H1 (cell line): ENCODE measurements around the gene TIGIT. TPM values are rescaled to one million over a fixed set of nuclear protein-coding genes. Genes with fewer than 3 reads are reported as not detected.
A peak's percentile ranks its signal among the peaks of the same experiment; 100 is the strongest.

ENCODE experiments used
- CTCF ChIA-PET: fragments of 300-600 bp; sonication (Branson Sonifier 250); formaldehyde crosslinking; loops from one replicate; lab custom pipeline; 2021; ENCODE audit not compliant: partially characterized antibody; lab: Charles Lee
- POLR2A ChIA-PET: fragments of 300-600 bp; sonication (Branson Sonifier 250); formaldehyde crosslinking; loops from one replicate; lab custom pipeline; 2021; ENCODE audit warnings: inconsistent platforms; ENCODE audit not compliant: partially characterized antibody; lab: Charles Lee
- DNase-seq, 2 experiments: peaks; one replicate each; pipeline versions ENCODE4 v3.0.0 to v3.0.0-alpha.2; 2010 to 2022; ENCODE audit warnings: low spot score in 2 of 2, low read depth in 1 of 2, mixed read lengths in 1 of 2
- FAIRE-seq: peaks from 2 replicates; lab custom pipeline; 2011; peaks lifted over from hg19 to GRCh38; lab: Jason Lieb, UNC
- H2AFZ ChIP-seq: 2 replicates; pipeline ENCODE4 v1.8.1; 2012; ENCODE audit warnings: low read length, inconsistent platforms
- H2AK5ac ChIP-seq: 2 replicates; pipeline ENCODE4 v1.6.1; 2013; ENCODE audit warnings: low read depth, low read length
- H2BK120ac ChIP-seq: replicated peaks from 2 replicates; pipeline ENCODE3; 2013; ENCODE audit warnings: low read depth, low read length, inconsistent platforms
- H2BK12ac ChIP-seq: 2 replicates; pipeline ENCODE4 v1.6.1; 2013; ENCODE audit warnings: low read depth, low read length
- H2BK15ac ChIP-seq: 2 replicates; pipeline ENCODE4 v1.6.1; 2013; ENCODE audit warnings: low read length
- H2BK20ac ChIP-seq: 2 replicates; pipeline ENCODE4 v1.6.1; 2013; ENCODE audit warnings: low read length
- H2BK5ac ChIP-seq: 2 replicates; pipeline ENCODE4 v1.6.1; 2013; ENCODE audit warnings: low read depth, low read length
- H3K14ac ChIP-seq: 2 replicates; pipeline ENCODE4 v1.6.1; 2013; ENCODE audit warnings: inconsistent platforms; ENCODE audit not compliant: insufficient read length
- H3K18ac ChIP-seq: 2 replicates; pipeline ENCODE4 v1.6.1; 2013; ENCODE audit warnings: low read length; ENCODE audit errors: extremely low read depth
- H3K23ac ChIP-seq: 2 replicates; pipeline ENCODE4 v1.6.1; 2013; ENCODE audit warnings: inconsistent platforms; ENCODE audit not compliant: insufficient read length
- H3K23me2 ChIP-seq: 2 replicates; pipeline ENCODE4 v1.6.1; 2013; ENCODE audit warnings: low read depth, low read length
- H3K27ac ChIP-seq: 2 replicates; pipeline ENCODE4 v1.6.1; 2011; ENCODE audit warnings: low read depth, low read length, inconsistent platforms
- H3K27me3 ChIP-seq, 4 experiments: replicated peaks in 1 of 4; 1 replicate in 1 of 4; 2 replicates in 3 of 4; pipeline versions ENCODE4 v1.6.1 to v1.8.1; 2011 to 2013; ENCODE audit warnings: low read length in 3 of 4, mild to moderate bottlenecking in 3 of 4, inconsistent platforms in 2 of 4, mixed read lengths in 2 of 4, moderate library complexity in 1 of 4; ENCODE audit not compliant: control insufficient read depth in 3 of 4, insufficient read depth in 3 of 4; ENCODE audit errors: extremely low read depth in 1 of 4
- H3K36me3 ChIP-seq, 4 experiments: 2 replicates each; pipeline versions ENCODE4 v1.6.1 to v1.8.1; 2011 to 2013; ENCODE audit warnings: mild to moderate bottlenecking in 4 of 4, low read length in 3 of 4, moderate library complexity in 2 of 4, control low read depth in 1 of 4, inconsistent platforms in 1 of 4; ENCODE audit not compliant: insufficient read depth in 4 of 4, control insufficient read depth in 2 of 4
- H3K4ac ChIP-seq: replicated peaks from 2 replicates; pipeline ENCODE3; 2013; ENCODE audit warnings: low read length, low read depth, mixed read lengths, inconsistent platforms; ENCODE audit not compliant: insufficient read length
- H3K4me1 ChIP-seq, 4 experiments: replicated peaks in 1 of 4; 1 replicate in 1 of 4; 2 replicates in 3 of 4; pipeline versions ENCODE4 v1.6.1 to v1.8.1; 2011 to 2013; ENCODE audit warnings: low read length in 3 of 4, inconsistent platforms in 2 of 4, mixed read lengths in 1 of 4; ENCODE audit not compliant: insufficient read depth in 4 of 4, control insufficient read depth in 3 of 4
- H3K4me2 ChIP-seq, 2 experiments: 2 replicates each; pipeline versions ENCODE4 v1.6.1 to v1.8.1; 2011 to 2013; ENCODE audit warnings: low read depth in 2 of 2, low read length in 2 of 2, control low read depth in 1 of 2, inconsistent platforms in 1 of 2, mild to moderate bottlenecking in 1 of 2; ENCODE audit not compliant: insufficient read depth in 1 of 2
- H3K4me3 ChIP-seq, 4 experiments: fragments of 200-600, 300-600 bp in 1 of 4; sonication (generic), shearing (Covaris generic), sonication (Bioruptor Twin) in 1 of 4; 2 replicates each; pipeline versions ENCODE4 v1.5.1 to v1.8.1; 2011 to 2016; ENCODE audit warnings: low read length in 4 of 4, low read depth in 3 of 4, control low read depth in 2 of 4, inconsistent platforms in 2 of 4, mild to moderate bottlenecking in 2 of 4, mixed read lengths in 1 of 4, moderate library complexity in 1 of 4; ENCODE audit not compliant: insufficient read depth in 2 of 4; ENCODE audit errors: extremely low read depth in 1 of 4
- H3K56ac ChIP-seq: replicated peaks from 2 replicates; pipeline ENCODE3; 2013; ENCODE audit warnings: low read depth, mild to moderate bottlenecking, mixed read lengths, low read length, inconsistent platforms; ENCODE audit not compliant: insufficient read length
- H3K79me1 ChIP-seq: 2 replicates; pipeline ENCODE4 v1.6.1; 2013; ENCODE audit warnings: low read depth, low read length, control low read depth
- H3K79me2 ChIP-seq, 2 experiments: 2 replicates each; pipeline versions ENCODE4 v1.6.1 to v1.8.1; 2012 to 2013; ENCODE audit warnings: low read length in 2 of 2, mild to moderate bottlenecking in 2 of 2, inconsistent platforms in 1 of 2; ENCODE audit not compliant: insufficient read depth in 2 of 2, control insufficient read depth in 1 of 2
- H3K9ac ChIP-seq, 4 experiments: replicated peaks in 1 of 4; 1 replicate in 1 of 4; 2 replicates in 3 of 4; pipeline versions ENCODE4 v1.6.1 to v1.8.1; 2011 to 2013; ENCODE audit warnings: low read depth in 3 of 4, low read length in 3 of 4, control low read depth in 2 of 4, mild to moderate bottlenecking in 2 of 4, moderate library complexity in 2 of 4, inconsistent platforms in 1 of 4; ENCODE audit errors: extremely low read depth in 1 of 4
- H3K9me3 ChIP-seq, 2 experiments: 2 replicates each; pipeline versions ENCODE4 v1.6.1 to v1.8.1; 2012 to 2013; ENCODE audit warnings: mild to moderate bottlenecking in 2 of 2, moderate library complexity in 2 of 2, control low read depth in 1 of 2, inconsistent platforms in 1 of 2, low read depth in 1 of 2, low read length in 1 of 2, mixed read lengths in 1 of 2; ENCODE audit not compliant: insufficient read depth in 2 of 2
- H4K20me1 ChIP-seq, 2 experiments: replicated peaks in 1 of 2; 2 replicates each; pipeline versions ENCODE3 to v1.8.1; 2011 to 2013; ENCODE audit warnings: inconsistent platforms in 2 of 2, low read length in 2 of 2, mild to moderate bottlenecking in 1 of 2; ENCODE audit not compliant: insufficient read depth in 2 of 2, control insufficient read depth in 1 of 2
- H4K5ac ChIP-seq: 2 replicates; pipeline ENCODE4 v1.6.1; 2013; ENCODE audit warnings: low read length, low read depth, mixed read lengths, inconsistent platforms; ENCODE audit not compliant: insufficient read length
- H4K8ac ChIP-seq: 2 replicates; pipeline ENCODE4 v1.8.0; 2013; ENCODE audit warnings: mild to moderate bottlenecking, moderate library complexity, low read length, inconsistent platforms; ENCODE audit not compliant: insufficient read depth; ENCODE audit errors: extremely low read depth
- H4K91ac ChIP-seq: replicated peaks from 2 replicates; pipeline ENCODE3; 2013; ENCODE audit warnings: low read length, mixed read lengths, inconsistent platforms; ENCODE audit not compliant: insufficient read length
- BACH1 ChIP-seq: IDR thresholded peaks from 2 replicates; pipeline ENCODE4 v1.6.1; 2012; ENCODE audit warnings: low read length, improper control_type of control experiment
- BRCA1 ChIP-seq: IDR thresholded peaks from 2 replicates; pipeline ENCODE4 v1.6.1; 2012; ENCODE audit warnings: low read depth, low read length, improper control_type of control experiment
- CEBPB ChIP-seq: IDR thresholded peaks from 2 replicates; pipeline ENCODE4 v1.6.1; 2012; ENCODE audit warnings: low read depth, low read length
- CREB1 ChIP-seq: IDR thresholded peaks from 2 replicates; pipeline ENCODE4 v1.6.1; 2012; ENCODE audit warnings: inconsistent platforms
- EZH2 ChIP-seq: fragments of 200-600 bp; sonication (generic); IDR thresholded peaks from 2 replicates; pipeline ENCODE4 v1.7.1; 2012; ENCODE audit warnings: low read depth, mild to moderate bottlenecking, moderate library complexity, low read length, inconsistent platforms; ENCODE audit not compliant: severe bottlenecking
- HDAC2 ChIP-seq, 2 experiments: fragments of 300-600 bp in 1 of 2; sonication (generic) in 1 of 2; IDR thresholded peaks; 2 replicates each; pipeline ENCODE4 v1.6.1; 2011 to 2012; ENCODE audit warnings: low read depth in 2 of 2, low read length in 2 of 2, mild to moderate bottlenecking in 2 of 2, moderate library complexity in 2 of 2, borderline replicate concordance in 1 of 2, inconsistent platforms in 1 of 2
- POU5F1 ChIP-seq: IDR thresholded peaks from 2 replicates; pipeline ENCODE4 v1.6.1; 2011; ENCODE audit warnings: low read depth, mild to moderate bottlenecking, low read length, moderate library complexity
- SP1 ChIP-seq: IDR thresholded peaks from 2 replicates; pipeline ENCODE4 v1.6.1; 2011; ENCODE audit warnings: low read depth, low read length
- SP4 ChIP-seq: IDR thresholded peaks from 2 replicates; pipeline ENCODE4 v1.6.1; 2012; ENCODE audit warnings: low read length, inconsistent platforms
- TAF1 ChIP-seq: IDR thresholded peaks from 2 replicates; pipeline ENCODE4 v1.6.1; 2011; ENCODE audit warnings: mild to moderate bottlenecking, low read depth, low read length
- WGBS, 2 experiments: shearing (Covaris generic) in 1 of 2; methylation state at CpG; one replicate each; pipeline versions ENCODE4 v1.1.6 to v1.1.7; 2013 to 2015; ENCODE audit warnings: low lambda C conversion rate in 2 of 2, mixed read lengths in 2 of 2, inconsistent platforms in 1 of 2, low coverage in 1 of 2, missing lambda C conversion rate in 1 of 2; ENCODE audit not compliant: insufficient replicate concordance in 2 of 2, insufficient coverage in 1 of 2, insufficient read length in 1 of 2; ENCODE audit errors: extremely low coverage in 1 of 2, missing lambda C conversion rate in 1 of 2; 5-methylcytosine and 5-hydroxymethylcytosine counted together
- polyA plus RNA-seq, 7 experiments: library from polyadenylated mRNA; depleted of rRNA in 3 of 7; stranded (reverse) in 5 of 7; unstranded in 2 of 7; fragments of >200 nt in 5 of 7; fragments of 200-250 nt in 2 of 7; gene quantifications; 1 replicate in 5 of 7; 2 replicates in 1 of 7; 4 replicates in 1 of 7; pipeline versions ENCODE4 v1.2.1 to v1.2.3, GENCODE V29; 2011 to 2013; ENCODE audit warnings: missing spikeins in 2 of 7, mixed read lengths in 2 of 7
- total RNA-seq: library from RNA; stranded (reverse); fragmentation: NEBNext Ultra II Directional; extraction: Animal tissue kit (Norgen Biotek cat#: 25700); gene quantifications from 2 replicates; pipeline ENCODE4 v1.2.1, GENCODE V29; 2021

TIGIT gene
- total and polyA plus RNA-seq, 2 of the 8 experiments (the other 6 are each of a cell fraction or from before 2014, with no cell fraction given), result 0.02 TPM; not detected in 1

- CTCF ChIA-PET, result interaction anchor here (0.7 to 3.1 kb wide), 5 partner anchors 9 to 64 kb away, joined by 4 to 19 read pairs (median 6); no protein-coding TSS in a partner anchor
- no peaks in the 10 kb centered on the region for H3K23me2 ChIP-seq
- no peaks in the 10 kb centered on the region for H4K20me1 ChIP-seq
- FAIRE-seq (peak; percentile 97), DNase-seq (peak in 1 of 2 experiments; percentile 19)
- H3K36me3 ChIP-seq, result no peaks in the 10 kb centered on the region
- H3K79me2 ChIP-seq, result no peaks in the 10 kb centered on the region
- 0 out of 2 replicates have a peak overlapping the region, but pooled peaks have one; percentile 10 for H2BK12ac ChIP-seq
- H3K79me1 ChIP-seq, result no peaks in the 10 kb centered on the region
- H3K4ac ChIP-seq, result no peak overlapping the region
- no peak overlapping the region for H3K23ac ChIP-seq
- H3K27ac ChIP-seq, result no peak overlapping the region
- H3K4me1 ChIP-seq, result peaks cover 7 to 18% (median 12%) of the 10 kb centered on the region in 4 experiments
- no peak overlapping the region for H3K14ac ChIP-seq
- 14% methylated on average over 4 of the region's 4 CpGs; no CpG with 5 or more reads in 1 of the 2 experiments for WGBS, 2 experiments
- H3K27me3 ChIP-seq, result no peaks in the 10 kb centered on the region
- TF ChIP-seq POU5F1 (0 out of 2 replicates have a peak, but pooled peaks have one; percentile 71), BACH1 (0 out of 2 replicates have a peak, but pooled peaks have one; percentile 6), SP1 (peak; percentile 60; the same call in 1 of the 2 replicates), HDAC2 (IDR thresholded peaks at IDR 0.05; ENCODE audit: borderline replicate concordance in 1 of 2, low read depth in 2 of 2, low read length in 2 of 2) (0 out of 4 replicates have a peak, but pooled peaks of 1 of the 2 experiments have one; percentile 65), EZH2 (no peak), BRCA1 (no peak), TAF1 (no peak), CEBPB (0 out of 2 replicates have a peak, but pooled peaks have one; percentile 4), CREB1 (no peak), SP4 (0 out of 2 replicates have a peak, but pooled peaks have one; percentile 29)
- TF ChIP-seq, all 59 proteins: peak for 6
- peak overlapping the region; percentile 64; the same call in 1 of the 2 replicates for H3K18ac ChIP-seq
- peak overlapping the region; percentile 14 for H4K91ac ChIP-seq
- no peaks in the 10 kb centered on the region; a peak in 1 of 4 replicates for H3K9me3 ChIP-seq
- peak overlapping the region; percentile 35; the same call in 1 of the 2 replicates for H2BK5ac ChIP-seq
- H3K9ac ChIP-seq, result no peak overlapping the region
- POLR2A ChIA-PET, result interaction anchor here (0.7 to 1.0 kb wide), 2 partner anchors 10 to 182 kb away, joined by 3 to 4 read pairs; no protein-coding TSS in a partner anchor
- no peak overlapping the region for H2BK15ac ChIP-seq
- peak overlapping the region; percentile 28 to 39; a peak in 3 of 4 replicates for H3K4me2 ChIP-seq
- no peak overlapping the region for H4K8ac ChIP-seq
- H3K56ac ChIP-seq, result no peak overlapping the region
- H2AFZ ChIP-seq, result no peak overlapping the region
- H2BK120ac ChIP-seq, result peak overlapping the region; percentile 30
- peak overlapping the region in 1 of 4 experiments; percentile 25; a peak in 2 of 8 replicates for H3K4me3 ChIP-seq
- peak overlapping the region; percentile 14 for H4K5ac ChIP-seq
- H2BK20ac ChIP-seq, result peak overlapping the region; percentile 73; the same call in 1 of the 2 replicates
- H2AK5ac ChIP-seq, result no peak overlapping the region
Measured at GRCh38 chr3:114356066-114356465, 62.2 kb downstream of the TIGIT start.
